Caco-2 (cell line): ENCODE data around the gene GFRA1. TPM values are rescaled to one million over a fixed set of nuclear protein-coding genes. Genes with fewer than 3 reads are reported as not detected.

Experiments
- BruUV-seq: library from RNA; stranded (reverse); fragments of 400-500 nt; replicated peaks from 2 replicates; lab custom pipeline; 2021; lab: Mats Ljungman, UMichigan
- CTCF ChIA-PET: fragments of 300-600 bp; sonication (Branson Sonifier 250); formaldehyde crosslinking; loops from one replicate; lab custom pipeline; 2022; ENCODE audit warnings: antibody characterized with exemption; lab: Charles Lee
- POLR2A ChIA-PET: fragments of 300-600 bp; sonication (Branson Sonifier 250); formaldehyde crosslinking; loops from one replicate; lab custom pipeline; 2022; ENCODE audit warnings: antibody characterized with exemption; lab: Charles Lee
- DNase-seq, 2 experiments: peaks; one replicate each; pipeline versions ENCODE4 v3.0.0 to v3.0.0-alpha.2; 2020 to 2022
- H3K27me3 ChIP-seq: replicated peaks from 2 replicates; pipeline ENCODE4 v1.6.0; 2011; ENCODE audit warnings: low read length; ENCODE audit not compliant: control insufficient read depth, insufficient read depth
- H3K36me3 ChIP-seq: 2 replicates; pipeline ENCODE4 v1.5.1; 2011; ENCODE audit warnings: low read length; ENCODE audit not compliant: control insufficient read depth, insufficient read depth
- H3K4me1 ChIP-seq: fragments of 250-450 bp; sonication (Bioruptor Pico); 2 replicates; pipeline ENCODE4 v1.5.1; 2020; ENCODE audit warnings: mild to moderate bottlenecking
- H3K4me3 ChIP-seq: 2 replicates; pipeline ENCODE4 v1.5.1; 2011; ENCODE audit warnings: low read depth, mild to moderate bottlenecking, control low read depth, low read length
- H3K9me3 ChIP-seq: fragments of 250-450 bp; sonication (Bioruptor Pico); 2 replicates; pipeline ENCODE4 v1.5.1; 2020; ENCODE audit warnings: mild to moderate bottlenecking, moderate library complexity
- H3K27ac Mint-ChIP-seq: one replicate; pipeline ENCODE4 v1.8.0; 2022; ENCODE audit warnings: mixed read lengths; ENCODE audit not compliant: unreplicated experiment
- H3K27me3 Mint-ChIP-seq: one replicate; pipeline ENCODE4 v1.8.0; 2022; ENCODE audit warnings: mixed read lengths; ENCODE audit not compliant: insufficient read depth, unreplicated experiment
- H3K36me3 Mint-ChIP-seq: one replicate; pipeline ENCODE4 v1.8.0; 2022; ENCODE audit warnings: mild to moderate bottlenecking, mixed read lengths; ENCODE audit not compliant: insufficient read depth, unreplicated experiment
- H3K4me1 Mint-ChIP-seq: one replicate; pipeline ENCODE4 v1.8.0; 2022; ENCODE audit warnings: low read depth, mixed read lengths; ENCODE audit not compliant: unreplicated experiment
- H3K4me3 Mint-ChIP-seq: one replicate; pipeline ENCODE4 v1.8.0; 2022; ENCODE audit warnings: mild to moderate bottlenecking, moderate library complexity, mixed read lengths; ENCODE audit not compliant: unreplicated experiment
- H3K9me3 Mint-ChIP-seq: one replicate; pipeline ENCODE4 v1.8.0; 2022; ENCODE audit warnings: mixed read lengths; ENCODE audit not compliant: unreplicated experiment
- intact Hi-C: fragments of 100-400 bp; cut with micrococcal nuclease; formaldehyde crosslinking; loops from one replicate; pipeline ENCODE4 v1.10.0; 2022; ENCODE audit not compliant: unreplicated experiment
- total RNA-seq: library from RNA; stranded (reverse); gene quantifications from 2 replicates; pipeline ENCODE4 v1.2.3, GENCODE V29; 2022
- TF ChIP-seq, protein P1 (sequence below), 2 experiments: fragments of 200-600 bp in 1 of 2; IDR thresholded peaks; 1 replicate in 1 of 2; 2 replicates in 1 of 2; pipeline versions ENCODE4 v1.5.1 to v1.8.0; 2011 to 2022; ENCODE audit warnings: antibody characterized with exemption in 1 of 2, control low read depth in 1 of 2, inconsistent platforms in 1 of 2, low read depth in 1 of 2, low read length in 1 of 2, mild to moderate bottlenecking in 1 of 2, moderate library complexity in 1 of 2; ENCODE audit not compliant: insufficient read depth in 1 of 2, severe bottlenecking in 1 of 2, unreplicated experiment in 1 of 2

Gene GFRA1
- total RNA-seq, 1 experiment from 2014 or later = not detected

- CTCF ChIA-PET = no interaction called here
- intact Hi-C loops = no loop called here
Measured at GRCh38 chr10:116141855-116142254, 131.2 kb downstream of the GFRA1 start.

GRCh38 chr10:116141246-116141645, 131.8 kb downstream of the GFRA1 start:
- Mint-ChIP-seq H3K27me3 (peaks cover 2% of the 10 kb centered on the region), H3K27ac (no peak overlapping the region), H3K4me1 (peaks cover 8% of the 10 kb centered on the region), H3K9me3 (no peaks in the 10 kb centered on the region), H3K4me3 (no peak overlapping the region), H3K36me3 (no peaks in the 10 kb centered on the region)
- no peaks in the 10 kb centered on the region for H3K4me1 ChIP-seq
- intact Hi-C loops = no loop called here
- ChIA-PET POLR2A (no interaction called here), CTCF (no interaction called here)
- TF ChIP-seq, protein P1, sequence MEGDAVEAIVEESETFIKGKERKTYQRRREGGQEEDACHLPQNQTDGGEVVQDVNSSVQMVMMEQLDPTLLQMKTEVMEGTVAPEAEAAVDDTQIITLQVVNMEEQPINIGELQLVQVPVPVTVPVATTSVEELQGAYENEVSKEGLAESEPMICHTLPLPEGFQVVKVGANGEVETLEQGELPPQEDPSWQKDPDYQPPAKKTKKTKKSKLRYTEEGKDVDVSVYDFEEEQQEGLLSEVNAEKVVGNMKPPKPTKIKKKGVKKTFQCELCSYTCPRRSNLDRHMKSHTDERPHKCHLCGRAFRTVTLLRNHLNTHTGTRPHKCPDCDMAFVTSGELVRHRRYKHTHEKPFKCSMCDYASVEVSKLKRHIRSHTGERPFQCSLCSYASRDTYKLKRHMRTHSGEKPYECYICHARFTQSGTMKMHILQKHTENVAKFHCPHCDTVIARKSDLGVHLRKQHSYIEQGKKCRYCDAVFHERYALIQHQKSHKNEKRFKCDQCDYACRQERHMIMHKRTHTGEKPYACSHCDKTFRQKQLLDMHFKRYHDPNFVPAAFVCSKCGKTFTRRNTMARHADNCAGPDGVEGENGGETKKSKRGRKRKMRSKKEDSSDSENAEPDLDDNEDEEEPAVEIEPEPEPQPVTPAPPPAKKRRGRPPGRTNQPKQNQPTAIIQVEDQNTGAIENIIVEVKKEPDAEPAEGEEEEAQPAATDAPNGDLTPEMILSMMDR (IDR thresholded peaks at IDR 0.05; ENCODE audit: insufficient read depth in 1 of 2, low read depth in 1 of 2, low read length in 1 of 2, severe bottlenecking in 1 of 2, unreplicated experiment in 1 of 2) = no peak
- DNase-seq = peak in 1 of 2 experiments; percentile 12
- BruUV-seq = no TSS peak
- H3K4me3 ChIP-seq = no peak overlapping the region
- no peaks in the 10 kb centered on the region for H3K27me3 ChIP-seq
- H3K9me3 ChIP-seq = no peaks in the 10 kb centered on the region
- H3K36me3 ChIP-seq = no peaks in the 10 kb centered on the region

More at GRCh38 chr10:116141855-116142254, 131.2 kb downstream of the GFRA1 start:
- H3K27ac Mint-ChIP-seq = no peak overlapping the region
- no peaks in the 10 kb centered on the region for H3K9me3 Mint-ChIP-seq
- Histone ChIP-seq H3K4me3 (no peak overlapping the region), H3K27me3 (no peaks in the 10 kb centered on the region), H3K36me3 (no peaks in the 10 kb centered on the region), H3K9me3 (no peaks in the 10 kb centered on the region), H3K4me1 (no peaks in the 10 kb centered on the region)
- no TSS peak for BruUV-seq
- H3K36me3 Mint-ChIP-seq = no peaks in the 10 kb centered on the region
- no peak overlapping the region for H3K4me3 Mint-ChIP-seq
- TF ChIP-seq, protein P1 (IDR thresholded peaks at IDR 0.05; ENCODE audit: insufficient read depth in 1 of 2, low read depth in 1 of 2, low read length in 1 of 2, severe bottlenecking in 1 of 2, unreplicated experiment in 1 of 2) = no peak
- H3K27me3 Mint-ChIP-seq = peaks cover 2% of the 10 kb centered on the region
- peaks cover 8% of the 10 kb centered on the region for H3K4me1 Mint-ChIP-seq
- DNase-seq = no peak
- POLR2A ChIA-PET = no interaction called here

- H3K27me3 Mint-ChIP-seq = no peaks in the 10 kb centered on the region
- peaks cover 8% of the 10 kb centered on the region for H3K4me1 Mint-ChIP-seq
- Histone ChIP-seq H3K9me3 (no peaks in the 10 kb centered on the region), H3K4me3 (no peak overlapping the region), H3K27me3 (no peaks in the 10 kb centered on the region), H3K36me3 (no peaks in the 10 kb centered on the region), H3K4me1 (no peaks in the 10 kb centered on the region)
- ChIA-PET POLR2A (no interaction called here), CTCF (no interaction called here)
- TF ChIP-seq, protein P1 (IDR thresholded peaks at IDR 0.05; ENCODE audit: insufficient read depth in 1 of 2, low read depth in 1 of 2, low read length in 1 of 2, severe bottlenecking in 1 of 2, unreplicated experiment in 1 of 2) = no peak
- BruUV-seq = no TSS peak
- no peaks in the 10 kb centered on the region for H3K36me3 Mint-ChIP-seq
- no peak for DNase-seq
- H3K4me3 Mint-ChIP-seq = no peak overlapping the region
- intact Hi-C loops = no loop called here
- no peaks in the 10 kb centered on the region for H3K9me3 Mint-ChIP-seq
- H3K27ac Mint-ChIP-seq = no peak overlapping the region
Measured at GRCh38 chr10:116139886-116140285, 133.1 kb downstream of the GFRA1 start.
